SJSA1 (cell line): Measurements from ENCODE around the gene RAB21. TPM values are rescaled to one million over a fixed set of nuclear protein-coding genes. Genes with fewer than 3 reads are reported as not detected.

ENCODE experiments used
- DNase-seq, 2 experiments: peaks; one replicate each; pipeline ENCODE4 v3.0.0-alpha.2; 2015 to 2020; ENCODE audit warnings: low spot score in 2 of 2, low read depth in 1 of 2
- H3K27ac ChIP-seq: fragments of 250-450 bp; sonication (Bioruptor Pico); 2 replicates; pipeline ENCODE4 v1.5.1; 2020; ENCODE audit warnings: mild to moderate bottlenecking, moderate library complexity
- H3K27me3 ChIP-seq: fragments of 250-450 bp; sonication (Bioruptor Pico); replicated peaks from 2 replicates; pipeline ENCODE4 v1.5.1; 2020; ENCODE audit warnings: mild to moderate bottlenecking, moderate library complexity
- H3K36me3 ChIP-seq: fragments of 250-450 bp; sonication (Bioruptor Pico); 2 replicates; pipeline ENCODE4 v1.5.1; 2020; ENCODE audit warnings: mild to moderate bottlenecking
- H3K4me1 ChIP-seq: fragments of 250-450 bp; sonication (Bioruptor Pico); replicated peaks from 2 replicates; pipeline ENCODE4 v1.6.1; 2021; ENCODE audit warnings: mild to moderate bottlenecking
- H3K4me3 ChIP-seq: fragments of 250-450 bp; sonication (Bioruptor Pico); 2 replicates; pipeline ENCODE4 v1.5.1; 2020; ENCODE audit warnings: mild to moderate bottlenecking
- H3K9me3 ChIP-seq: fragments of 250-450 bp; sonication (Bioruptor Pico); replicated peaks from 2 replicates; pipeline ENCODE4 v1.5.1; 2020; ENCODE audit warnings: mild to moderate bottlenecking
- total RNA-seq: library from RNA; depleted of rRNA; stranded (reverse); fragments of >200 nt; shearing (Covaris generic); gene quantifications from 2 replicates; pipeline ENCODE4 v1.2.3, GENCODE V29; 2014; rRNA removed

The RAB21 gene, protein sequence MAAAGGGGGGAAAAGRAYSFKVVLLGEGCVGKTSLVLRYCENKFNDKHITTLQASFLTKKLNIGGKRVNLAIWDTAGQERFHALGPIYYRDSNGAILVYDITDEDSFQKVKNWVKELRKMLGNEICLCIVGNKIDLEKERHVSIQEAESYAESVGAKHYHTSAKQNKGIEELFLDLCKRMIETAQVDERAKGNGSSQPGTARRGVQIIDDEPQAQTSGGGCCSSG
- total RNA-seq, result 19.2 and 56.8 TPM in 2 replicates

- H3K4me1 ChIP-seq, result peaks cover 12% of the 10 kb centered on the region
- H3K27ac ChIP-seq, result peak within 1 kb of the TSS; percentile 89
- no peaks in the 10 kb centered on the region for H3K9me3 ChIP-seq
- H3K27me3 ChIP-seq, result 0 out of 2 replicates have a peak, but pooled peaks cover 6% of the 10 kb centered on the region
- peaks cover 36% of the 10 kb centered on the region for H3K36me3 ChIP-seq
- DNase-seq, result peak; percentile 86 to 98
- H3K4me3 ChIP-seq, result peak within 1 kb of the TSS; percentile 83
Observed at GRCh38 chr12:71754461-71755145, at the start of gene RAB21. RAB21 (plus strand) TSS chr12:71754863; CDS start chr12:71755130, 267 bp downstream.

- Histone ChIP-seq H3K9me3 (no peaks in the 10 kb centered on the region), H3K27ac (no peak overlapping the region), H3K4me1 (peaks cover 4% of the 10 kb centered on the region), H3K4me3 (no peak overlapping the region), H3K36me3 (peaks cover 13% of the 10 kb centered on the region), H3K27me3 (no peaks in the 10 kb centered on the region)
- no peak for DNase-seq
Observed at GRCh38 chr12:71704920-71705319, 49.7 kb upstream of the RAB21 start.

GRCh38 chr12:71708658-71709057, 46.0 kb upstream of the RAB21 start:
- DNase-seq, result no peak
- 0 out of 2 replicates have a peak, but pooled peaks cover 3% of the 10 kb centered on the region for H3K36me3 ChIP-seq
- H3K4me3 ChIP-seq, result no peak overlapping the region
- no peaks in the 10 kb centered on the region for H3K9me3 ChIP-seq
- H3K27ac ChIP-seq, result no peak overlapping the region
- H3K27me3 ChIP-seq, result no peaks in the 10 kb centered on the region
- peaks cover 15% of the 10 kb centered on the region for H3K4me1 ChIP-seq

DNA sequence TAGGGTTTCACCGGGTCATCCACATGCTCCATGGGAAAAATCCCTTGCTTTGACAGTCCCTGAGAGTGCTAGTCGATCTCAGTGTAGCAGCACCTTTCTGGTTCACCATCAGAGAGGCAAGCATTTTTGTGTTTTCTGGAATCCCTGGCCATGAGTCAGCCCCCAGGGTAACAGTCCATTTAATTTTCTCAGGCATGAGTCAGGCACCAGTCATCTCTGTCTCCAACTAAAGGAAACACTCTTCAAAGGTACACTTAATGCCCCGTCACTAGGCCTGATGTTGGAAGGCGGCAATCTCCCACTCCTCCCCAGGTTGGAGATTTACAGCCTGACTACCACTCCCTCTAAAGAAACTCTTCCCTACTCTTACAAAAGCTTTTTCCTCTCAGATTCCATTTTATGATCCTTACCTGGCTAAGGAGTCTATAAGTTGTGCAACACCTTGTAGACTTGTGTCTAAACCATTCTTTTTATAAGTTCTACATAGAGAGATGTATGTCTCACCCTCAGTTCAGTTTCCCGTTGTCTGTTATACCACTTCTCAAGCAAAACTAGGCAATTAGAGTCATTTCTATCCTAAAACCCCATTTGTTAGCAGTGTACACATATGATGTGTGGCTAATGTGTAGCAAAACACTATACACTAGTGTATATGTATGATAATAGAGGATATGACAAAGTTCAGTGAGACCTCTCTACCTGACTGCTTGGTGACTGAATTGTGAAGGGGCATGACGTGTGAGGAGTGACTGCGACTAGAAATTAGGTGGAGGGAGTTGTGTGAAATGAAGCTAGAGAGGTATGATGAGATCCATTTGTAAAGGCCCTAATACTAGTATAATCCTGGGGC, 44.2 kb upstream of the RAB21 start:
- Histone ChIP-seq H3K27ac (peak overlapping the region; percentile 63), H3K9me3 (no peaks in the 10 kb centered on the region), H3K4me1 (peaks cover 15% of the 10 kb centered on the region), H3K27me3 (no peaks in the 10 kb centered on the region), H3K4me3 (no peak overlapping the region), H3K36me3 (no peaks in the 10 kb centered on the region)
- peak; percentile 76 to 81 for DNase-seq

DNA sequence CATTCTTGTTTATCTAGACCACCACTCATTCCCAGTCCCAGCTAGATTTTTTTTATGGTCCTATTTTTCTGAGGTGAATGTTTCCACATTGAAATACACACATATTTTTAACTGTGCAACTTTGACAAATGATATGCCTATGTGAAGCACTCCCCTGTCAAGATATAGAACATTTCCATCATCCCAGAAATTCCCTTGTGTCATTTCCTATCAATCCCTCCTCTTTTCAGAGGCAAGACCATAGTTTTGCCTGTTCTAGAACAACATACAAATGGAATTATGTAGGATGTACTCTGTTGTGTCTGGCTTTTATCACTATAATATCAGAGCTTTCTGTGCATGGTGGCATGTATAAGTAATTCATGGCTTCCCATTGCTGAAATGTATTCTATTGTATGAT, 36.1 kb upstream of the RAB21 start:
- no peak overlapping the region for H3K4me3 ChIP-seq
- no peaks in the 10 kb centered on the region for H3K9me3 ChIP-seq
- no peak for DNase-seq
- H3K36me3 ChIP-seq, result no peaks in the 10 kb centered on the region
- H3K27ac ChIP-seq, result no peak overlapping the region
- H3K4me1 ChIP-seq, result no peaks in the 10 kb centered on the region
- no peaks in the 10 kb centered on the region for H3K27me3 ChIP-seq

DNA sequence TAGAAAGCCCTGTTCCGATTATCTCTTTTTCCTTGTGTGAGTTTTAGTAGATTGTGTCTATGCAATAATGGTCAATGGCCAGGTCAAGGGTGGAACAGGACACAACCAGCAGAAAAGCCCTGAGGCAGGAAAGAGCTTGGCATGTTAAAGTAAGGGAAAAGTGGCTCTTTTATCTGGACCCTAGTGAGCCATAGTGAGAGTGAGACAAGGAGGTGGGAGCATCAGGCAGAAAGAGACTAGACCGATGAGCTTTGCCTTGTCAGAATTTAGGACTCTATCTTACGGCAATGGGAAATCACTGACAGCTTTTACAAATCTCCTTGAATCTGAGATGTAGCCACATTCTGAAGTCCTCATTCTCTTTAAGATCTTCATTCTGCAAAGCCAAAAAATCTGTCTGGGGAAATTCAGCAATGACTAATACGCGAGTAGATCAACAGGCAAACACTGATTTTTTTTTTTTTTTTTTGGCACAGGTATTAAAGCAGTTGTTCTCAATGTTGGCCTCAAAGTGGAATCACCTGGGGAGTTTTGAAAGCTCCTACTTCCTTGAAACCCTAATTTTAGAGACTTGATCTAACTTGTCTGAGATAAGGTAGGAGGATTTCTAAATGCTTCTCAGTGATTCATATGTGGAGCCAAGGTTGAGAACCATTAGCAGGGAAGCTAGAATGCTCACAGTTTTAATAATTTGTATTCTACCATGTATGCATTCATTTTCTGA, 34.9 kb upstream of the RAB21 start:
- H3K4me1 ChIP-seq, result no peaks in the 10 kb centered on the region
- no peaks in the 10 kb centered on the region for H3K9me3 ChIP-seq
- no peaks in the 10 kb centered on the region for H3K27me3 ChIP-seq
- no peaks in the 10 kb centered on the region for H3K36me3 ChIP-seq
- no peak overlapping the region for H3K4me3 ChIP-seq
- no peak for DNase-seq
- no peak overlapping the region for H3K27ac ChIP-seq

DNA sequence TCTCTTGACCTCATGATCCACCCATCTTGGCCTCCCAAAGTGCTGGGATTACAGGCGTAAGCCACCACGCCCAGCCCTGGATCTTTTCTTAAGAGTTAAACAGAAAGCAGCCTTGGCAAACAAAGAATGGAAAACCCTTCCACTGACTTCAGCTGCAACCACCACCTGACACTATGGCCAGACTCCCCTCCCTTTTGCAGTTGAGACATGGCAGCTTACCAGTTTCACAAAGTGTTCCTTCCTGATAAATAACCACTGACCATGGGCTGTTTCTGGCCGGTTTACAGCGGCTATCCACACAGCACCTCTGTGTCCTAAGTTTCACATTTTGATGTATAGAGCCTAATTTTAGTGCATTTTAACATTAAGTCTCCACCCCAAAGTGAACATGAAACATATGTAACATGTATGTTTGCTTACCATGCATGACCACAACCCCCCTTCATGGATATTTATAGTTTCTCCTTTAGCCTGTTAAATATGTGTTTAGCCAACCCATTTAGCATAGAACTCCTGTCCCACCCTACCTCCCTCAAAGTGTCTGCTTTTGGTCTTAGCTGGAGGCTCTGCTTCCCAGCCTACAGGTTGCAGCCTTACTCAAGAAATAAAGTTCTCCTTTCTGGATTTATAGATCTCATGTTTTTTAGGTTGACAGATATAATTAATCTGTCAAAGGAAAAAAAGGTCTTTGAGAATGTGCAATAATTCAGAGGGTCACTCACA, 32.7 kb upstream of the RAB21 start:
- Histone ChIP-seq H3K4me1 (no peaks in the 10 kb centered on the region), H3K36me3 (no peaks in the 10 kb centered on the region), H3K4me3 (no peak overlapping the region), H3K27me3 (no peaks in the 10 kb centered on the region), H3K9me3 (no peaks in the 10 kb centered on the region), H3K27ac (no peak overlapping the region)
- DNase-seq, result no peak

GRCh38 chr12:71725011-71725410, 29.7 kb upstream of the RAB21 start:
- no peaks in the 10 kb centered on the region for H3K9me3 ChIP-seq
- H3K27me3 ChIP-seq, result no peaks in the 10 kb centered on the region
- no peaks in the 10 kb centered on the region for H3K4me1 ChIP-seq
- no peak overlapping the region for H3K4me3 ChIP-seq
- no peak overlapping the region for H3K27ac ChIP-seq
- H3K36me3 ChIP-seq, result no peaks in the 10 kb centered on the region
- DNase-seq, result no peak

DNA sequence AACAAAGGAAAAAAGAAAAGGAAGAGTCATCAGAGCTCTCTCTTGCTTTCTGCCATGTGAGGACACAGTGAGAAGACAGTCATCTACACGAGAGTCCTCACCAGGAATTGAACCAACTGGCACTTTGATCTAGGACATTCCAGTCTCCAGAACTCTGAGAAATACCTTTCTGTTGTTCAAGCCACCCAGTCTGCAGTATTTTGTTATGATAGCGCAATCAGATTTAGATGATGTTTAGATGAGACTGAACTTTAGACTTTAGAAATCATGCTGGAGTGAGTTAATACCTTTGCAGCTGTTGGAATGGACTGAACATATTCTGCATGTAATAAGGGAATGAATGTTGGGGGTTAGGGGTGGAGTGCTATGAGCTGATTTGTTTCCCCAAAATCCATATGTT, 28.1 kb upstream of the RAB21 start:
- no peak overlapping the region for H3K27ac ChIP-seq
- H3K27me3 ChIP-seq, result no peaks in the 10 kb centered on the region
- H3K4me3 ChIP-seq, result no peak overlapping the region
- no peak for DNase-seq
- H3K4me1 ChIP-seq, result peaks cover 10% of the 10 kb centered on the region
- no peaks in the 10 kb centered on the region for H3K36me3 ChIP-seq
- H3K9me3 ChIP-seq, result no peaks in the 10 kb centered on the region

DNA sequence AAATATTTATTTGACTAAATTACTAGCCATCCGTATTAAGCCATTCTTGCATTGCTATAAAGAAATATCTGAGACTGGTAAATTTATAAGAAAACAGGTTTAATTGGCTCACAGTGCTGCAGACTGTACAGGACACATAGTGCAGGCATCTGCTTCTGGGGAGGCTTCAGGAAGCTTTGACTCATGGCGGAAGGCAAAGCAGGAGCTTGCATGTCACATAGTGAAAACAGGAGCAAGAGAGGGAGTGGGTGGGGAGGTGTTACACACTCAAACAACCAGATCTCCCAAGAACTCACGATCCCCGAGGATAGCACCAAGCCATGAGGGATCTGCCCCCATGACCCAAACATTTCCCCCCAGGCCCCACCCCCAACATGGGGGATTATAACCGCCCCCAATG, 26.7 kb upstream of the RAB21 start:
- no peaks in the 10 kb centered on the region for H3K27me3 ChIP-seq
- no peak for DNase-seq
- no peak overlapping the region for H3K4me3 ChIP-seq
- H3K27ac ChIP-seq, result no peak overlapping the region
- H3K36me3 ChIP-seq, result no peaks in the 10 kb centered on the region
- H3K9me3 ChIP-seq, result no peaks in the 10 kb centered on the region
- H3K4me1 ChIP-seq, result peaks cover 15% of the 10 kb centered on the region

GRCh38 chr12:71730936-71731335, 23.7 kb upstream of the RAB21 start:
- Histone ChIP-seq H3K4me3 (no peak overlapping the region), H3K27ac (peak overlapping the region; percentile 93), H3K36me3 (no peaks in the 10 kb centered on the region), H3K27me3 (no peaks in the 10 kb centered on the region), H3K9me3 (no peaks in the 10 kb centered on the region), H3K4me1 (peaks cover 15% of the 10 kb centered on the region)
- no peak for DNase-seq

GRCh38 chr12:71731439-71732356, 23.0 kb upstream of the RAB21 start:
- H3K4me1 ChIP-seq, result peaks cover 15% of the 10 kb centered on the region
- H3K9me3 ChIP-seq, result no peaks in the 10 kb centered on the region
- DNase-seq, result peak; percentile 48 to 67
- H3K27ac ChIP-seq, result peak overlapping the region; percentile 93
- no peak overlapping the region for H3K4me3 ChIP-seq
- H3K27me3 ChIP-seq, result no peaks in the 10 kb centered on the region
- H3K36me3 ChIP-seq, result no peaks in the 10 kb centered on the region
